Measurements from ENCODE around the gene SH3RF3. TPM values are rescaled to one million over a fixed set of nuclear protein-coding genes. Genes with fewer than 3 reads are reported as not detected.

The SH3RF3 gene
- total RNA-seq, 1 donor from 2014 or later, result 10.8 TPM

GRCh38 chr2:109340381-109340780, 211.4 kb downstream of the SH3RF3 start:
- H3K27ac ChIP-seq, result no peak overlapping the region
- DNase-seq (ENCODE audit: extremely low spot score in 2 of 2), result peak in 1 of 2 donors; percentile 20
- peaks cover 29% of the 10 kb centered on the region for H3K4me1 ChIP-seq
- intact Hi-C loops (cut with DNase I), result no loop called here
- H3K9me3 ChIP-seq, result no peaks in the 10 kb centered on the region
- TF ChIP-seq POLR2A (IDR thresholded peaks at IDR 0.05) (no peak), POLR2AphosphoS5 (IDR thresholded peaks at IDR 0.05; ENCODE audit: insufficient read depth in 1 of 2, low read depth in 1 of 2) (no peak), CTCF (IDR thresholded peaks at IDR 0.05) (no peak)
- no peaks in the 10 kb centered on the region for H3K27me3 ChIP-seq
- no peak overlapping the region for H3K4me3 ChIP-seq
- no peaks in the 10 kb centered on the region for H3K36me3 ChIP-seq

- DNase-seq (ENCODE audit: extremely low spot score in 2 of 2), result peak in 1 of 2 donors; percentile 52
- no peak for TF ChIP-seq POLR2A (IDR thresholded peaks at IDR 0.05)
- TF ChIP-seq CTCF (IDR thresholded peaks at IDR 0.05), result no peak
- peak in 1 of 2 donors; percentile 21 for TF ChIP-seq POLR2AphosphoS5 (IDR thresholded peaks at IDR 0.05; ENCODE audit: insufficient read depth in 1 of 2, low read depth in 1 of 2)
- H3K4me1 ChIP-seq, result peaks cover 26% of the 10 kb centered on the region
- H3K9me3 ChIP-seq, result no peaks in the 10 kb centered on the region
- H3K4me3 ChIP-seq, result no peak overlapping the region
- H3K27ac ChIP-seq, result no peak overlapping the region
- no peaks in the 10 kb centered on the region for H3K27me3 ChIP-seq
- intact Hi-C loops (cut with DNase I), result no loop called here
- no peaks in the 10 kb centered on the region for H3K36me3 ChIP-seq
Observed at GRCh38 chr2:109341355-109342255, 212.6 kb downstream of the SH3RF3 start.

GRCh38 chr2:109342256-109342850, 213.3 kb downstream of the SH3RF3 start:
- intact Hi-C loops (cut with DNase I), result no loop called here
- peak in 1 of 2 donors; percentile 71 for DNase-seq (ENCODE audit: extremely low spot score in 2 of 2)

GRCh38 chr2:109342930-109343329, 213.9 kb downstream of the SH3RF3 start:
- Histone ChIP-seq H3K4me3 (no peak overlapping the region), H3K36me3 (no peaks in the 10 kb centered on the region), H3K27me3 (no peaks in the 10 kb centered on the region), H3K9me3 (no peaks in the 10 kb centered on the region), H3K4me1 (peaks cover 21% of the 10 kb centered on the region), H3K27ac (no peak overlapping the region)
- TF ChIP-seq POLR2AphosphoS5 (IDR thresholded peaks at IDR 0.05; ENCODE audit: insufficient read depth in 1 of 2, low read depth in 1 of 2) (no peak), CTCF (IDR thresholded peaks at IDR 0.05) (no peak), POLR2A (IDR thresholded peaks at IDR 0.05) (no peak)
- DNase-seq (ENCODE audit: extremely low spot score in 2 of 2), result peak in 1 of 2 donors; percentile 11
- intact Hi-C loops (cut with DNase I), result no loop called here

More at GRCh38 chr2:109342256-109342850, 213.3 kb downstream of the SH3RF3 start:
- Histone ChIP-seq H3K4me3 (no peak overlapping the region), H3K4me1 (peaks cover 21% of the 10 kb centered on the region), H3K27ac (no peak overlapping the region), H3K27me3 (no peaks in the 10 kb centered on the region), H3K36me3 (no peaks in the 10 kb centered on the region), H3K9me3 (no peaks in the 10 kb centered on the region)
- TF ChIP-seq POLR2AphosphoS5 (IDR thresholded peaks at IDR 0.05; ENCODE audit: insufficient read depth in 1 of 2, low read depth in 1 of 2) (no peak), CTCF (IDR thresholded peaks at IDR 0.05) (no peak), POLR2A (IDR thresholded peaks at IDR 0.05) (no peak)

Data from vagina (tissue), 2 donors.